GM21526 (cell line): ENCODE measurements around the gene GOLGA8M.
"Not testable (repeated sequence)": the region's sequence is repeated elsewhere in the genome, so short reads cannot be mapped to it uniquely, and the experiment has no call there.

Experiments
- ATAC-seq: cut with Tn5 transposase; IDR thresholded peaks from one replicate; pipeline ENCODE4 v1.9.1; 2021; ENCODE audit warnings: moderate library complexity; ENCODE audit not compliant: unreplicated experiment, low FRiP score

The GOLGA8M gene

GRCh38 chr15:28712270-28712669 lies at the start of gene GOLGA8M:
Gene GOLGA8M, minus strand, starts transcription at chr15:28712421. Its CDS starts 98 bp downstream, at chr15:28712323.
- ATAC-seq = not testable (repeated sequence)

- ATAC-seq = not testable (repeated sequence)
Observed at GRCh38 chr15:28742890-28743289, 30.7 kb upstream of the GOLGA8M start.

GRCh38 chr15:28738590-28739292 lies 26.5 kb upstream of the GOLGA8M start:
- peak; percentile 69 for ATAC-seq

GRCh38 chr15:28738200-28738561 lies 26.0 kb upstream of the GOLGA8M start:
- not testable (repeated sequence) for ATAC-seq

GRCh38 chr15:28737521-28738199 lies 25.4 kb upstream of the GOLGA8M start:
- ATAC-seq = not testable (repeated sequence)

GRCh38 chr15:28728061-28728460 lies 15.8 kb upstream of the GOLGA8M start:
- not testable (repeated sequence) for ATAC-seq

- ATAC-seq = not testable (repeated sequence)
Observed at GRCh38 chr15:28727026-28727425, 14.8 kb upstream of the GOLGA8M start.

GRCh38 chr15:28726102-28726501 lies 13.9 kb upstream of the GOLGA8M start:
- ATAC-seq = no peak

- no peak for ATAC-seq
Observed at GRCh38 chr15:28725556-28725955, 13.3 kb upstream of the GOLGA8M start.

- not testable (repeated sequence) for ATAC-seq
Observed at GRCh38 chr15:28723986-28724385, 11.8 kb upstream of the GOLGA8M start.

- ATAC-seq = not testable (repeated sequence)
Observed at GRCh38 chr15:28719626-28720025, 7.4 kb upstream of the GOLGA8M start.

- ATAC-seq = not testable (repeated sequence)
Observed at GRCh38 chr15:28718576-28718975, 6.4 kb upstream of the GOLGA8M start.

- ATAC-seq = not testable (repeated sequence)
Observed at GRCh38 chr15:28714176-28714575, 2.0 kb upstream of the GOLGA8M start.

- not testable (repeated sequence) for ATAC-seq
Observed at GRCh38 chr15:28703927-28704326, 8.3 kb downstream of the GOLGA8M start.

GRCh38 chr15:28702427-28702826 lies 9.8 kb downstream of the GOLGA8M start:
- ATAC-seq = not testable (repeated sequence)

- ATAC-seq = not testable (repeated sequence)
Observed at GRCh38 chr15:28694006-28694751, 18.0 kb downstream of the GOLGA8M start.

GRCh38 chr15:28693021-28693420 lies 19.2 kb downstream of the GOLGA8M start:
- not testable (repeated sequence) for ATAC-seq

GRCh38 chr15:28673533-28673932 lies 38.7 kb downstream of the GOLGA8M start:
- ATAC-seq = not testable (repeated sequence)

- ATAC-seq = not testable (repeated sequence)
Observed at GRCh38 chr15:28672122-28672521, 40.1 kb downstream of the GOLGA8M start.

GRCh38 chr15:28666402-28666801 lies 45.8 kb downstream of the GOLGA8M start:
- ATAC-seq = not testable (repeated sequence)

GRCh38 chr15:28664575-28664974 lies 47.6 kb downstream of the GOLGA8M start:
- not testable (repeated sequence) for ATAC-seq
